GM18951 (cell line): ENCODE data around the gene CTXN1.
"Not testable (repeated sequence)": the region's sequence is repeated elsewhere in the genome, so short reads cannot be mapped to it uniquely, and the experiment has no call there.

ENCODE experiments used
- POLR2A ChIP-seq: IDR thresholded peaks from 4 replicates; pipeline ENCODE4 v1.6.1; 2011; ENCODE audit warnings: mild to moderate bottlenecking; ENCODE audit not compliant: insufficient read length, insufficient read depth; ENCODE audit errors: extremely low read depth
- in situ Hi-C: fragments of 300-500 bp; cut with MboI; formaldehyde crosslinking; loops from one replicate; pipeline ENCODE4 v1.12.0; 2022; ENCODE audit warnings: low sequenced_read_pairs, mixed read lengths, inconsistent platforms; ENCODE audit not compliant: unreplicated experiment

CTXN1 gene

DNA sequence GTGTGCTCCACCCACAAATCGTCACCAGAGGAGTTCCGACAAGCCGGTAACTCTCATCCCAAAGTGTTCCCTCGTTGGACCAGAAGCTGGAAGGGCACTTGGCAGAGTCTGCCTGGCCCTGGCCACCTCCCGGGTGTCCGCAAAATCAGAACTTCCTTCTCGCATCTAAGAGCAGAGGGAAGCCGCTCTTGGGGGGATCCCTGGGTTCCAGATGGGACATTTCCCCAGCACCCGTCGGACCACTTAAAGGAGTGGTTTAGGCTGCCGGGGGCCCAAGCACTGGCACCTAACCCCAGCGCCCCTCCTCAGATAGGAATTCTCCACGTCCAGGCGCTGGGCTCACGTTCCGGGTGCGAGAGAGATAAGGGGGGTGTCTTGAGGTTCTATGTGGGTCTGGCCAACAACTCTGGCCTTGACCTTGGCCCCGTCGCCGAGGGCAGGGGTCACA is 23.1 kb downstream of the CTXN1 start:
- no peak for TF ChIP-seq POLR2A
- in situ Hi-C loops = no loop called here

DNA sequence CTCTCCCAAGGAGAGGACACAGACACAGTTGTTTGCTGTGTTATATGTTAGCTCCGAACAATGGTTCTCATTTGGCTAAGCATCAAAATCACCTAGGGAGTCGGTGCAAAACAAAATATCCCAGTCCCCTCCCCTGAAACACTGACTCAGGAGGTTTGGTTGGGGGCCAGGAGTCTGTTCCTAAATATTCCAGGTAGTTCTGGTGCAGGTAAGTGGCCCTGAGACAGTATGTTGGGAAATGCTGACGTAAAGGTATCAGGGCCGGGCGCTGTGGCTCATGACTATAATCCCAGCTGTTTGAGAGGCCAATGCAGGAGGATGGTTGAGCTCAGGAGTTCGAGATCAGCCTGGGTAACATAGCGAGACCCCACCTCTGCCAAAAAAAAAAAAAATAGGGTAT is 24.6 kb downstream of the CTXN1 start:
- in situ Hi-C loops = no loop called here
- no peak for TF ChIP-seq POLR2A

DNA sequence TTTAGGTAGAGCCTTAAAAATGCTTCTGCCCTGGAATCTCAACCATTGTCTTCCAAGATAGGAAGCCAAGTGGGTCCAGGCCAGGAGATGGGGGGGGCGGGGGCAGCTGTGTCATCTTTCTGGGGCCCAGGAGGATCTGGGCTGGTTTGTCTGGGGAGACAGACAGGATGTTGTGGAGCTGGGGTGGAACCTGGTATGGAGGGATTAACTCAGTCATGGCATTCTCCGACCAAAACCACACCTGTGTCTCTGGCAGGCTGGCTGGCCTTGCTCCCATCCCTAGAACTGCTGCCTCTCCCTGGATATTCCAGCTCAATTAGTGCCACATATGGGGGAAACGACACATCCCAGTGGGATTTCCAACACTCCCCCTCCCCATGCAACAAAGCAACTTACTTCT is 25.0 kb downstream of the CTXN1 start:
- no peak for TF ChIP-seq POLR2A
- in situ Hi-C loops = no loop called here

DNA sequence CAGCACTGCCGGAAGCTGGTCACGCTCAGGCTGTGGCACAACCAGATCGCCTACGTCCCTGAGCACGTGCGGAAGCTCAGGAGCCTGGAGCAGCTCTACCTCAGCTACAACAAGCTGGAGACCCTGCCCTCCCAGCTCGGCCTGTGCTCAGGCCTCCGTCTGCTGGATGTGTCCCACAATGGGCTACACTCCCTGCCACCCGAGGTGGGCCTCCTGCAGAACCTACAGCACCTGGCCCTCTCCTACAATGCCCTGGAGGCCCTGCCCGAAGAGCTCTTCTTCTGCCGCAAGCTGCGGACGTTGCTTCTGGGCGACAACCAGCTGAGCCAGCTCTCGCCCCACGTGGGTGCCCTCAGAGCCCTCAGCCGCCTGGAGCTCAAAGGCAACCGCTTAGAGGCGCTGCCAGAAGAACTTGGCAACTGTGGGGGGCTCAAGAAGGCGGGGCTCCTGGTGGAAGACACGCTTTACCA is 25.5 kb downstream of the CTXN1 start:
- in situ Hi-C loops = no loop called here
- no peak for TF ChIP-seq POLR2A

DNA sequence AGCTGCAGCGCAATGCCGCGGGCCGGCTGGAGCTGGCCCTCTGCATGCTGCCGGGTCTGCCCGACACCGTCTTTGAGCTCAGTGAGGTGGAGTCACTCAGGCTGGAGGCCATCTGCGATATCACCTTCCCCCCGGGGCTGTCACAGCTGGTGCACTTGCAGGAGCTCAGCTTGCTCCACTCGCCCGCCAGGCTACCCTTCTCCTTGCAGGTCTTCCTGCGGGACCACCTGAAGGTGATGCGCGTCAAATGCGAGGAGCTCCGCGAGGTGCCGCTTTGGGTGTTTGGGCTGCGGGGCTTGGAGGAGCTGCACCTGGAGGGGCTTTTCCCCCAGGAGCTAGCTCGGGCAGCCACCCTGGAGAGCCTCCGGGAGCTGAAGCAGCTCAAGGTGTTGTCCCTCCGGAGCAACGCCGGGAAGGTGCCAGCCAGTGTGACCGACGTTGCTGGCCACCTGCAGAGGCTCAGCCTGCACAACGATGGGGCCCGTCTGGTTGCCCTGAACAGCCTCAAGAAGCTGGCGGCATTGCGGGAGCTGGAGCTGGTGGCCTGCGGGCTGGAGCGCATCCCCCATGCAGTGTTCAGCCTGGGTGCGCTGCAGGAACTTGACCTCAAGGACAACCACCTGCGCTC is 26.1 kb downstream of the CTXN1 start:
- in situ Hi-C loops = no loop called here
- TF ChIP-seq POLR2A = no peak

DNA sequence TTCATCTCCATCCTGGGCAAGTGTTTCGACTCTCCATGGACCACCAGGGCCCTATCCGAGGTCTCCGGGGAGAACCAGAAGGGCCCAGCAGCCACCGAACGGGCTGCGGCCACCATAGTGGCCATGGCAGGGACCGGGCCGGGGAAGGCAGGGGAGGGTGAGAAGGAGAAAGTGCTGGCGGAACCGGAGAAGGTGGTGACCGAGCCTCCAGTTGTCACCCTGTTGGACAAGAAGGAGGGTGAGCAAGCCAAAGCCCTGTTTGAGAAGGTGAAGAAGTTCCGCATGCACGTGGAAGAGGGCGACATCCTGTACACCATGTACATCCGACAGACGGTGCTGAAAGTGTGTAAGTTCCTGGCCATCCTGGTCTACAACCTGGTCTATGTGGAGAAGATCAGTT is 27.0 kb downstream of the CTXN1 start:
- TF ChIP-seq POLR2A = no peak
- in situ Hi-C loops = no loop called here

DNA sequence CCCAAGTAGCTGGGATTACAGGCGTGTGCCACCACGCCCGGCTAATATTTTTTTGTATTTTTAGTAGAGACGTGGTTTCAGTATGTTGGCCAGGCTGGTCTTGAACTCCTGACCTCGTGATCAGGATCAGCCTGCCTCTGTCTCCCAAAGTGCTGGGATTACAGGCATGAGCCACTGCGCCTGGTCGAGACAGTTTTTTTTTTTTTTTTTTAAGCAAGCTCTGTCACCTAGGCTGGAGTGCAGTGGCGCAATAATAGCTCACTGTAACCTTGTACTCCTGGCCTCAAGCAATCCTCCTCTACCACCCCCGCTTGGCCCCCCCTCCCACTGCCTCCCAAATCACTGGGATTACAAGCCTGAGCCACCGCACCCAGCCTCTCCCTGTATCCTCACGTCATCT is 28.6 kb downstream of the CTXN1 start:
- in situ Hi-C loops = no loop called here
- no peak for TF ChIP-seq POLR2A

DNA sequence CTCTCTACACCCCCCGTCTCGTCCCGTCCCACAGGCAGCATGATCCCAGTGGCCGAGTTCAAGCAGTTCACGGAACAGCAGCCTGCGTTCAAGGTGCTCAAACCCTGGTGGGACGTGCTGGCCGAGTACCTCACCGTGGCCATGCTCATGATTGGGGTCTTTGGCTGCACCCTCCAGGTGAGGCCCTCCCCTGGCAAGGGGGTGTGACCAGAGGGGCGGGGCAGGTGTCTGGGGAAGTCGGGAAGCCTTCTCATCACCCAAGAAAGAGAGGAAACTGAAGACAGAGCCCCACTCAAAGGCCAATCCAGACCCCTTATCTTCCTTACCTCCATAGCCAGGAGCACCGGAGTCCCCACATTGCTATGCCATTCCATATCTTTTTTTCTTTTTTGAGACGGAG is 30.4 kb downstream of the CTXN1 start:
- in situ Hi-C loops = no loop called here
- TF ChIP-seq POLR2A = no peak

DNA sequence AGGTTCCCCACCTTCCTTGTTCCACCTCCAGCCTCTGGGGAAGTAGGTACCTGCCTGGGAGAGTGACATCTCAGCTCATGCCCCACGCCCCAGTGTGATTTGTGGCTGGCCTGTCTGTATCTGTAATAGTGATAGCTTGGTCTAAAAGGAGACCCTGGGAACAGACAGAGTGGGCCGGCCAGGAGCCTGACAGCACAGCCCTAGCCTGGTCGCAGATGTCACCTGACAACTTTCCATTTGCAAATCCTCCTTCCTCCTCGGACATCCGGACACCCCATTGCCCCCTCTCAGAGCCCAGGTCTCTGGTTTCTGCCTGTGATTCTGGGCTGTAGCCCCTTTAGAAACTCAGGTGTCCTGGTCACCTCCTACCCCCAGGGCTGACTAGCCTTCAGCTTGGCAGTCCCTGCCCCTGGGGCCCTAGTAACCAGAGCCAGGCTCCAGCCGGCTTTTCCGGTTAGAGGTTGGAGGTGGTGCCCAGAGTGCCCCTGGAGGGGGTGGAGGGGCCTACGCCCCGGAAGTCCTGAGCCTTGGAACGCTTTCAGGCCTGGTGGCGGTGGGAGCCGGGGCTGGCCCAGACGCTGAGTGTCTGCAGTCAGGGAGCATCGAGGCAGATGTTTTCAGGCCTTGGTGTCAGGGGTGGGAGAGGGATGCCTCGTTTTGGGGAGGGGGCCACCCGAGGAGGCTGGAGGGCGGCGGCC is 31.2 kb downstream of the CTXN1 start:
- in situ Hi-C loops = no loop called here
- no peak for TF ChIP-seq POLR2A

DNA sequence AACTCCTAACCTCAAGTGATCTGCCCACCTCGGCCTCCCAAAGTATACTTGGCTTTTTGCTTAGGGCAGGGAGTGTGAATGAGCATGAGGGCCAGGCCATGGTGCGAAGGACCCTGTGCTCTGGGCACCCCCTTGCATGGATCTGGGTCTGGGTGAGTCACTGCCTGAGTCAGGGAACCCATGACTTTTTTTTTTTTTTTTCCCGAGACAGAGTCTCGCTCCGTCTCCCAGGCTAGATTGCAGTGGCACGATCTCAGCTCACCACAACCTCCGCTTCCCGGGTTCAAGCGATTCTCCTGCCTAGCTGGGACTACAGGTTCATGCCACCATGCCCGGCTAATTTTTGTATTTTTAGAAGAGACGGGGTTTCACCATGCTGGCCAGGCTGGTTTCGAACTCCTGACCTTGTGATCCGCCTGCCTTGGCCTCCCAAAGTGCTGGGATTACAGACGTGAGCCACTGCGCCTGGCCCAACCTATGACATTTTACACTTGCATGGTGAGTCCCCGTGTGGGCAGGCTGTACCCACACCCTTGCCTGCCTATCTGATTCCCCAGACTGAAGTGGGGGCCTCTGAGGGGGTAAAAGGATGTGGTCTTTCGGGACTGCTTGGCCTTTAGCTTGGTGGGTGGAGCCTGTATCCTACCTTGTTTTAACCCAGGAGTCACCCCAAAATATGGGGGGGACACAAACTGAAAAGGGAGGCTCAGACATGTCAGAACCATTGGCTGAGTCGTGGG is 32.4 kb downstream of the CTXN1 start:
- in situ Hi-C loops = not testable (repeated sequence)

DNA sequence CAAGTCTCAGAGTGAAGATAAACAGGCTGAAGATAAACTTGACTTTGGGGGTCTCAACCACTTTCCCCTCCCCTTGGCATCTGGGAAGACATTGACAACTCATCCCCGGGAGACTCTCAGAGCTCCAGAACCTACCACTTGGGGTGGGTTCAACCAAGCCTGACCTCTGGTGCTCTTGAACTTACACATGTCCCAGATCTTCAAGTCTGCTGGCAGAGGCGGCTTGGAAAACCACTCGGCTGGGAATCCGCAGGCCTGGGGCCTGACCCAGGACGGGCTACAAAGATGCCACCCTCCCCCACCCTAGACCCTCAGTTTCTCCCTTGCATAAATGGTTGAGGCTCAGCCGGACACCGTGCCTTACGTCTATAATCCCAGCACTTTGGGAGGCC is 37.1 kb downstream of the CTXN1 start:
- in situ Hi-C loops = no loop called here
- no peak for TF ChIP-seq POLR2A

DNA sequence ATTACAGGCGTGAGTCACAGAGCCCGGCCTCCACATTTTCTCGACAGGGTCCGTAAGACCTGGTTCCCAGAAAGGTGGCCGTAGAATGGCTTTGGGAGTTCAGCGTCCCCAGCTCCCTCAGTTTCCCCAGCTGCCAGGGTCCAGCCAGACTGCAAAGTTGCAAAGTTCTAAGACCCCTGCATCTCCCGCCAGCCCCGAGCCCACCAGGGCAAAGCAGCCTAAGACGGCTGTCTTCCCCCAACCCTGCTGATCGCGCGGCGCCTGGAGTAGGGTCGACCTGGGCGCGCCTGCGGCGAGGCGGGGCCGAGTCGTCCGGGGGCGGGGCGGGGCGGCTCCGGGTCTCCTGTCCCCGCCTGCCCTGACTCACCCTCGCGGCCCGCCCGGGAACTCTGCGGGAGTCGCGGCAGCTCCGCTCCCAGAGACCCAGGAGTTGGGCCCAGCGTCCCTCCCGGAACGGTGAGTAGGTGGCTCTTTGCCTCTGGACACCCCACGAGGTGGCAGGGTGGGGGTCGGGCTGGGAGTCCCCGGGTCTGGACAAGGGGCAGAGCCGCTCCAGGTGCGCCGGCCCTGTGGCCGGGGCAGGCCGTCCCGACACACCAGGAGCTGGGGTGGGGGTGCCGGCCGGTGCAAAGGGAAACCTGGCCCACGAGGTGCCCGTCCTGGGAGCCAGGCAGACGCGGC is 37.6 kb downstream of the CTXN1 start, which contains the start of gene LRRC8E:
Gene LRRC8E, plus strand, starts transcription at position 366 of the 681 bp plus-strand sequence. CDS start 7,094 bp downstream, outside the sequence.
- no peak for TF ChIP-seq POLR2A
- in situ Hi-C loops = no loop called here
